ENCODE measurements around the gene NCDN. TPM values are rescaled to one million over a fixed set of nuclear protein-coding genes. Genes with fewer than 3 reads are reported as not detected.

Gene NCDN
- total and polyA plus RNA-seq, 7 experiments from 2014 or later, result 17.1 to 38.6 (median 23.9) TPM

- H3K9me3 ChIP-seq (ENCODE audit: control insufficient read depth in 2 of 3, low read length in 3 of 3), result no peaks in the 10 kb centered on the region
- ATAC-seq (no peak), DNase-seq (no peak)
- H3K4me3 ChIP-seq (ENCODE audit: low read length), result no peak overlapping the region
- peaks cover 0 to 11% of the 10 kb centered on the region in 2 donors for H3K4me1 ChIP-seq (ENCODE audit: control insufficient read depth in 2 of 2, insufficient read depth in 2 of 2, low read length in 2 of 2)
- Mint-ChIP-seq H3K36me3 (peaks cover 0 to 15% (median 5%) of the 10 kb centered on the region in 5 donors), H3K4me1 (peaks cover 0 to 16% (median 9%) of the 10 kb centered on the region in 7 donors), H3K9me3 (no peaks in the 10 kb centered on the region), H3K27ac (peak overlapping the region in 2 of 9 donors; percentile 1 to 48), H3K4me3 (no peak overlapping the region), H3K27me3 (no peaks in the 10 kb centered on the region)
- no peak overlapping the region for H3K27ac ChIP-seq (ENCODE audit: low read depth, low read length)
- POLR2A ChIA-PET, result no interaction called here
- H3K27me3 ChIP-seq (ENCODE audit: control insufficient read depth in 2 of 2, insufficient read depth in 2 of 2, low read length in 2 of 2), result no peaks in the 10 kb centered on the region
- no peaks in the 10 kb centered on the region for H3K36me3 ChIP-seq (ENCODE audit: control insufficient read depth in 2 of 3, insufficient read depth in 3 of 3, low read length in 3 of 3)
- intact Hi-C loops (cut with micrococcal nuclease), result no loop called here
- CTCF ChIA-PET, result no interaction called here
These were observed 36.6 kb downstream of the NCDN start for GRCh38 chr1:35594005-35594760.

DNA sequence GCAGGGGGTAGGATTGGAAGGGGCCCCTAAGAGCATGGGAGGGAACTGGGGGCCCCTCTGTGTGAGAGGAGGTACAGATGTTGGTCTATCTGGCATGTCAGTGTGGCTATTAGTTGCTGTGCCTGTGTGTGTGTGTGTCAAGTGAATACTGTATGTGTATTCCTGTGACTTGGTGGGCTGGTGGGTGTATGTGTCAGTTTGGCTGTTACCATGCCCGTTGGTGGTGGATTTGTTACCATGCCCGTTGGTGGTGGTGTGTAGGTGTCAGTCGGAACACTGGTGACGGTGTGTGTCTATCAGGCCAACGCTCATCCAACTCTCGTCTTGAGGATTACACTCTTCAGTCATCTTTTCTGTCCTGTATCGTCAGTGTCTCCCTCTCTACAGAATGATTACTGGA, 38.1 kb downstream of the NCDN start:
- ATAC-seq, result no peak
- ChIA-PET POLR2A (no interaction called here), CTCF (no interaction called here)
- H3K36me3 Mint-ChIP-seq, result peaks cover 0 to 13% (median 5%) of the 10 kb centered on the region in 5 donors
- H3K27me3 Mint-ChIP-seq, result no peaks in the 10 kb centered on the region
- H3K27ac Mint-ChIP-seq, result peak overlapping the region in 2 of 9 donors; percentile 2 to 30
- DNase-seq, result no peak
- no peak overlapping the region for H3K4me3 Mint-ChIP-seq
- Histone ChIP-seq H3K27ac (ENCODE audit: low read depth, low read length) (no peak overlapping the region), H3K9me3 (ENCODE audit: control insufficient read depth in 2 of 3, low read length in 3 of 3) (no peaks in the 10 kb centered on the region), H3K36me3 (ENCODE audit: control insufficient read depth in 2 of 3, insufficient read depth in 3 of 3, low read length in 3 of 3) (no peaks in the 10 kb centered on the region), H3K27me3 (ENCODE audit: control insufficient read depth in 2 of 2, insufficient read depth in 2 of 2, low read length in 2 of 2) (no peaks in the 10 kb centered on the region), H3K4me3 (ENCODE audit: low read length) (no peak overlapping the region), H3K4me1 (ENCODE audit: control insufficient read depth in 2 of 2, insufficient read depth in 2 of 2, low read length in 2 of 2) (peaks cover 0 to 11% of the 10 kb centered on the region in 2 donors)
- peaks cover 0 to 16% (median 9%) of the 10 kb centered on the region in 7 donors for H3K4me1 Mint-ChIP-seq
- intact Hi-C loops (cut with micrococcal nuclease), result no loop called here
- no peaks in the 10 kb centered on the region for H3K9me3 Mint-ChIP-seq

DNA sequence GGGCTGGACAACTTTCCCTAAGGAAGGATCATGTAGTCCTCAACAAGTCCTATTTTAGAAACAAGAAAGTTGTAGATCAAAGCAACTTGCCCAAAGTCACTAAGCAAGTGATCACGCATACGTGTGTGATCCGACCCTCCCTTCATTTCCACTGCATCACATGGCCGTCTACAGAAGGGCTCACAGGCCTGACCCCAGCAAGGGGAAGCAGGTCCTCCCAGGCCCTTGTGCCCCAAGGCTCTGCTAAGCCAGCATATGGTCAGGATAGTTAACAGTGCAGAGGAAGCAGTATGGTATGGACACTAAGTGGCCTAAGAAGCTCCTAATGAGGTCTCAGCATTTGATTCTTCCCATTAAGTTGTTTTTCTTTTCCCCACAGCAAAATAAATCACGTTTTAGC, 40.3 kb downstream of the NCDN start:
- no peaks in the 10 kb centered on the region for H3K9me3 Mint-ChIP-seq
- CTCF ChIA-PET, result no interaction called here
- Histone ChIP-seq H3K4me3 (ENCODE audit: low read length) (no peak overlapping the region), H3K27ac (ENCODE audit: low read depth, low read length) (no peak overlapping the region), H3K4me1 (ENCODE audit: control insufficient read depth in 2 of 2, insufficient read depth in 2 of 2, low read length in 2 of 2) (peaks cover 0 to 7% of the 10 kb centered on the region in 2 donors), H3K36me3 (ENCODE audit: control insufficient read depth in 2 of 3, insufficient read depth in 3 of 3, low read length in 3 of 3) (peaks cover 1 to 17% (median 3%) of the 10 kb centered on the region in 3 experiments), H3K9me3 (ENCODE audit: control insufficient read depth in 2 of 3, low read length in 3 of 3) (no peaks in the 10 kb centered on the region), H3K27me3 (ENCODE audit: control insufficient read depth in 2 of 2, insufficient read depth in 2 of 2, low read length in 2 of 2) (no peaks in the 10 kb centered on the region)
- peaks cover 0 to 13% (median 2%) of the 10 kb centered on the region in 7 donors for H3K4me1 Mint-ChIP-seq
- no peaks in the 10 kb centered on the region for H3K27me3 Mint-ChIP-seq
- no peak for DNase-seq
- no peak for ATAC-seq
- H3K4me3 Mint-ChIP-seq, result no peak overlapping the region
- POLR2A ChIA-PET, result no interaction called here
- intact Hi-C loops (cut with micrococcal nuclease), result no loop called here
- peaks cover 0 to 7% (median 5%) of the 10 kb centered on the region in 5 donors for H3K36me3 Mint-ChIP-seq
- H3K27ac Mint-ChIP-seq, result peak overlapping the region in 1 of 9 donors; percentile 26

DNA sequence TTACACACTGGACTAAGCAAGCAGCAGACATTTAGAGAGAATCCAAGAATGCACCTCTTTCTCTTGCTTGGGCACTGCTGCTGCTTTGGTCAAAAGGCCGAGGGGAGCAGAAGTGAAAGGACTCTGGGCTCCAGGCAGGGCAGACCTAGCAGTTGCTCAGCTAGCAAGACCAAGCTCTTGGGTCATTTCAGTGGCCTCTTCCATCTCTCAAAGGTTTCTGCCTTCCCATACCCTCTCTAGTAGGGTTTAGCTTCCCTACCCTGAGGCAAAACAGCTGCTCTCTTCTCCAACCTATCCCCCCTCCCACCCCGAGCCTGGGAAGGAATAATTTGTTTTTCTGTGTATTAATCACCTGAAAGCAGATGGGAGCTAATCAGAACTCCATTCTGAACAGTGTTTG, 41.3 kb downstream of the NCDN start:
- DNase-seq (no peak), ATAC-seq (no peak)
- H3K36me3 Mint-ChIP-seq, result peaks cover 5 to 13% (median 8%) of the 10 kb centered on the region in 5 donors
- Histone ChIP-seq H3K4me1 (ENCODE audit: control insufficient read depth in 2 of 2, insufficient read depth in 2 of 2, low read length in 2 of 2) (no peaks in the 10 kb centered on the region), H3K36me3 (ENCODE audit: control insufficient read depth in 2 of 3, insufficient read depth in 3 of 3, low read length in 3 of 3) (peaks cover 4 to 27% (median 11%) of the 10 kb centered on the region in 3 experiments), H3K9me3 (ENCODE audit: control insufficient read depth in 2 of 3, low read length in 3 of 3) (no peaks in the 10 kb centered on the region), H3K27me3 (ENCODE audit: control insufficient read depth in 2 of 2, insufficient read depth in 2 of 2, low read length in 2 of 2) (no peaks in the 10 kb centered on the region), H3K4me3 (ENCODE audit: low read length) (no peak overlapping the region), H3K27ac (ENCODE audit: low read depth, low read length) (no peak overlapping the region)
- H3K27me3 Mint-ChIP-seq, result no peaks in the 10 kb centered on the region
- no peaks in the 10 kb centered on the region for H3K9me3 Mint-ChIP-seq
- H3K27ac Mint-ChIP-seq, result no peak overlapping the region
- H3K4me1 Mint-ChIP-seq, result peaks cover 0 to 4% (median 0%) of the 10 kb centered on the region in 7 donors
- no peak overlapping the region for H3K4me3 Mint-ChIP-seq
- intact Hi-C loops (cut with micrococcal nuclease), result no loop called here
- POLR2A ChIA-PET, result no interaction called here
- CTCF ChIA-PET, result interaction anchor here (0.6 kb wide), 1 partner anchor 85 kb away, joined by 4 read pairs; no protein-coding TSS in a partner anchor

DNA sequence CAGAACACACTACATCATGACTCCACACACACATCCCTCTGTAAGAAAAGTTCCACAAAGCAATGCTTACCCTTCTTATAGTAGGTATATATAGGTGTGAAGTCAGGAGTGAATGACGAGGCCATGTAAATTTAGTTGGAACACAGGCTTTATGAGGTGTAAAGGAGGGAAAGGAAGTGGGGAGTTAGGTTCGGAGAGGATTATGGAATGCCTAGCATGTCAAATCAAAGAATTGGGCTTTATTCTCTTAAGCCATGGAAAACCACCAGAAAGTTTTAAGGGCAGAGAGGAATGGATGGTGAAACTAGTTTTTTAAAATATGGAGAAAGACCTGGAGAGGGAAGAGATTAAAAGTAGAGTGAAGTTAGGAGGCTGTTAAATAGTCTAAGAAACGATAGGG, 41.8 kb downstream of the NCDN start:
- Mint-ChIP-seq H3K27me3 (no peaks in the 10 kb centered on the region), H3K9me3 (no peaks in the 10 kb centered on the region), H3K36me3 (peaks cover 5 to 18% (median 10%) of the 10 kb centered on the region in 5 donors), H3K4me3 (no peak overlapping the region), H3K27ac (no peak overlapping the region), H3K4me1 (peaks cover 0 to 2% (median 0%) of the 10 kb centered on the region in 7 donors)
- H3K9me3 ChIP-seq (ENCODE audit: control insufficient read depth in 2 of 3, low read length in 3 of 3), result no peaks in the 10 kb centered on the region
- intact Hi-C loops (cut with micrococcal nuclease), result no loop called here
- H3K36me3 ChIP-seq (ENCODE audit: control insufficient read depth in 2 of 3, insufficient read depth in 3 of 3, low read length in 3 of 3), result peaks cover 4 to 32% (median 11%) of the 10 kb centered on the region in 3 experiments
- CTCF ChIA-PET, result interaction anchor here (0.6 kb wide), 1 partner anchor 86 kb away, joined by 4 read pairs; no protein-coding TSS in a partner anchor
- POLR2A ChIA-PET, result no interaction called here
- H3K4me1 ChIP-seq (ENCODE audit: control insufficient read depth in 2 of 2, insufficient read depth in 2 of 2, low read length in 2 of 2), result no peaks in the 10 kb centered on the region
- ATAC-seq, result no peak
- H3K27ac ChIP-seq (ENCODE audit: low read depth, low read length), result no peak overlapping the region
- no peak for DNase-seq
- no peaks in the 10 kb centered on the region for H3K27me3 ChIP-seq (ENCODE audit: control insufficient read depth in 2 of 2, insufficient read depth in 2 of 2, low read length in 2 of 2)
- no peak overlapping the region for H3K4me3 ChIP-seq (ENCODE audit: low read length)

DNA sequence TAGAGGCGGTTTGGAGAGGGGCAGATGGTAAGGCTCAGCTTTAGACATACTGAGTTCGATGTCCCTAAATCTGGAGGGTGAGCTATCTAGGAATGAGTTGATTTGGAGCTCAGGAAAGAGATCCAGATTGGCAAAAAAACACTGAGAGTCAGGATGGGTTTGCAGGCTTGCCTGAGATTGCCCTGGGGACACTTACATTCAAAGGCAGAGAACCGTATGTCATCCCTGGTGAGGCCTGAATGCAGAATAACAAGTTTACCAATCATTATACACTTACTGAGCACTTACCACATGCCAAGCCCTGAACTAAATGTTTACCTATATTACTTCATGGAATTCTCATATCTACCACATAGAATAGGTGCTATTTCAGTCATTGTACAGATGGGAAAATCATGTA, 43.0 kb downstream of the NCDN start:
- no peak overlapping the region for H3K4me3 Mint-ChIP-seq
- Histone ChIP-seq H3K27ac (ENCODE audit: low read depth, low read length) (no peak overlapping the region), H3K9me3 (ENCODE audit: control insufficient read depth in 2 of 3, low read length in 3 of 3) (no peaks in the 10 kb centered on the region), H3K27me3 (ENCODE audit: control insufficient read depth in 2 of 2, insufficient read depth in 2 of 2, low read length in 2 of 2) (no peaks in the 10 kb centered on the region), H3K36me3 (ENCODE audit: control insufficient read depth in 2 of 3, insufficient read depth in 3 of 3, low read length in 3 of 3) (peaks cover 4 to 43% (median 11%) of the 10 kb centered on the region in 3 experiments), H3K4me1 (ENCODE audit: control insufficient read depth in 2 of 2, insufficient read depth in 2 of 2, low read length in 2 of 2) (no peaks in the 10 kb centered on the region), H3K4me3 (ENCODE audit: low read length) (no peak overlapping the region)
- CTCF ChIA-PET, result no interaction called here
- ATAC-seq, result no peak
- POLR2A ChIA-PET, result no interaction called here
- peaks cover 5 to 27% (median 13%) of the 10 kb centered on the region in 5 donors for H3K36me3 Mint-ChIP-seq
- H3K27me3 Mint-ChIP-seq, result no peaks in the 10 kb centered on the region
- no peak for DNase-seq
- intact Hi-C loops (cut with micrococcal nuclease), result no loop called here
- H3K27ac Mint-ChIP-seq, result peak overlapping the region in 1 of 9 donors; percentile 69
- H3K9me3 Mint-ChIP-seq, result no peaks in the 10 kb centered on the region
- peaks cover 0 to 2% (median 0%) of the 10 kb centered on the region in 7 donors for H3K4me1 Mint-ChIP-seq

- CTCF ChIA-PET, result no interaction called here
- no peak overlapping the region for H3K4me3 Mint-ChIP-seq
- H3K27ac Mint-ChIP-seq, result peak overlapping the region in 1 of 9 donors; percentile 41
- H3K4me3 ChIP-seq (ENCODE audit: low read length), result no peak overlapping the region
- peaks cover 9 to 59% (median 11%) of the 10 kb centered on the region in 3 experiments for H3K36me3 ChIP-seq (ENCODE audit: control insufficient read depth in 2 of 3, insufficient read depth in 3 of 3, low read length in 3 of 3)
- no peaks in the 10 kb centered on the region for H3K4me1 ChIP-seq (ENCODE audit: control insufficient read depth in 2 of 2, insufficient read depth in 2 of 2, low read length in 2 of 2)
- POLR2A ChIA-PET, result no interaction called here
- H3K27ac ChIP-seq (ENCODE audit: low read depth, low read length), result no peak overlapping the region
- no peaks in the 10 kb centered on the region for H3K27me3 Mint-ChIP-seq
- no peaks in the 10 kb centered on the region for H3K27me3 ChIP-seq (ENCODE audit: control insufficient read depth in 2 of 2, insufficient read depth in 2 of 2, low read length in 2 of 2)
- no peak for DNase-seq
- peaks cover 0 to 2% (median 0%) of the 10 kb centered on the region in 11 donors for H3K9me3 Mint-ChIP-seq
- H3K9me3 ChIP-seq (ENCODE audit: control insufficient read depth in 2 of 3, low read length in 3 of 3), result no peaks in the 10 kb centered on the region
- ATAC-seq, result no peak
- intact Hi-C loops (cut with micrococcal nuclease), result no loop called here
- H3K4me1 Mint-ChIP-seq, result peaks cover 3 to 14% (median 8%) of the 10 kb centered on the region in 7 donors
- H3K36me3 Mint-ChIP-seq, result peaks cover 8 to 42% (median 25%) of the 10 kb centered on the region in 5 donors
These were observed 45.9 kb downstream of the NCDN start for GRCh38 chr1:35603468-35603867.

All from naive thymus-derived CD4-positive, alpha-beta T cell (primary cell).